Measurements from ENCODE around the gene IFNA1.
"Not testable (repeated sequence)": the region's sequence is repeated elsewhere in the genome, so short reads cannot be mapped to it uniquely, and the experiment has no call there.

Gene IFNA1

DNA sequence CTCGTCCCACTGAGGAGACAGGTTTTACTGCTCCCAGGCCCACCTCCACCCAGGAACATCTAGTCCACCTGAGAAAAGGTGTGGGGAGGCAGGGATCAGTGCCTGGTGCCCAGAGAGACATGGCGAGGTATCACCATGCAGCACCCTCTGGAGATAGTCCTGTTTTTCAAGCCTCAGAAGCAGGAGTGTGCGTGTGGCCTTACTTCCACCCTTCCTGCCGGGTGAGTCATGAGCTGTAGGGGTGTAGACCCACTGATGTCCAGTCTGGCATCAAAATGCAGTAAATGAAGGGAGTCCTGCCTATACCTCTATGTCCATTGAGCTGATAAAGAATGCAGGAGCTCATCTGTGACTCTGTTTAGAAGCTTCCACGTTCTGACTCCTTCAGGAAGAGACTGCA is 9.1 kb downstream of the IFNA1 start:
- not testable (repeated sequence) for DNase-seq

DNA sequence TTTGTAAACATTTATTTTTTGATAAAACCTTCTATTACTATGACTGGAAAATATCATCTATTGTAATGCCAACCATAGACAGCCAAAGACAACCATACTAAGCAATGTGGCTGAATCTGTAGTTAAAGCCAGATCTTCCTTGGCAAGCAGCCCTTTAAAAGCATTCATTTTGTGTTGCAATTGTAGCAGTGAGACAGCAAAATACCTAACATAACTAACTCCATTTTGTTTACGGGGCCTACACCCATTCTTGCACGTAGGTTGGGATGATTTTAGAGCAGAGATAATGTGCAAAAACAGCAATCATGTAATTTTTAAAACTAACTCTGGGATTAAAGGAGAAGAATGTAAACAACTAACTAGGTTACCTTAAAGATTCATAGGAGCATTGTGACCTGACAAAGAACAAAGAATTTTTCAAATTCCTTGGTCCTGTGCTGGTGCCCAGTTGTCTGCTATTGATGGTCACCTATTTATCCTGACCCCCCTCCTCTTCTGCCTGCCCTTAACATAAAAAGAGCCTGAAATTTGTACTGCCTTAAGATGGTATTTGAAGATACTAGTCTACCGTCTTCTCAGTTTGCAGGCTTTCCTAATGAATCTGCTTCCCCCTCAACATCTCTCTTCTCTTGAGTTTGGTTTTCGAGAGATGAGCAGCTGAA is 10.6 kb downstream of the IFNA1 start:
- no peak for DNase-seq

DNA sequence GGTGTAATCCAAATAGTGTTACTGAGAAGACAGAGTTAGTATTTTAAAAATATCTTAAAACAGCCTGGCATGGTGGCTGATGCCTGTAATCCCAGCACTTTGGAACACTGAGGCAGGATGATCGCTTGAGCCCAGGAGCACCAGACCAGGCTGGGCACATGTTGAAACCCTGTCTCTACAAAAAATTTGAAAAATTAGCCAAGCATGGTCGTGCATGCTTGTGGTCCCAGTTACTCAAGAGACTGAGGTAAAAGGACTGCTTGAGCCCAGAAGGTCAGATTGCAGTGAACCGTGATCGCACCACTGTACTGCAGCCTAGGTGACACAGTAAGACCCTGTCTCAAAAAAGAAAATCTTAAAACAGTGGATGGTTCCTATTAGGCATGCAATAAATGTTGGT is 12.4 kb downstream of the IFNA1 start:
- DNase-seq, result no peak

DNA sequence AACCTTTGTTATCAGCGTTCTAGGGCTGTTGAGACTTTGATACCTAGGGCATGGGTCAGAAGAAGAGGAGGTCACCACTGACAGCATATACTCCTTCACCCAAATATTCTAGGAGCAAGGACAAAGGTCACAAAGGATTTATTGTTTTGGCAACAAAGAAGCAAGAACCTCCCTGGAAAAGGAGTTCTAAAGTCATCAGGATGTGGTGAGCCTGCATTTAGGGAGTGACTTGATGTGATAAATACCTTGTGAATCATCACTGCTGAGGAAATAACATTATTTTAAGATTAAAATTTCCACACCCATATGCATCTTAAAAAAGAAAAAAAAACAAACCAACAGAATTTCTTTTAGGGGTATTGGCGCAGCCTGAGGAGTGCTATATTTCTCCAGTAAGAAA is 13.9 kb downstream of the IFNA1 start:
- DNase-seq, result no peak

DNA sequence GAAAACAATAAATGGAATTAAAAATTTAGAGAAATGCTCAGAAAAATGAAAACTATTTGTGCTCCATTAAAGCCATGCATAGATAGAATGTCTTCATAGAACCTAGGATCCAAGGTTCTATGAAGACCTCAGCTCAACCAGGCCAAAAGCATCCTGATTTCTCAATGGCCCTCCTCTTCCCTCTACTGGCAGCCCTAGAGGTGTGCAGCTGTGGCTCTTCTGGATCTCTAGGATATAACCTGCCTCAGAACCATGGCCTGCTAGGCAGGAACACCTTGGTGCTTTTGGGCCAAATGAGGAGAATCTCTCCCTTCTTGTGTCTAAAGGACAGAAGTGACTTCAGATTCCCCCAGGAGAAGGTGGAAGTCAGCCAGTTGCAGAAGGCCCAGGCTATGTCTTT is 15.1 kb downstream of the IFNA1 start:
- DNase-seq, result no peak

DNA sequence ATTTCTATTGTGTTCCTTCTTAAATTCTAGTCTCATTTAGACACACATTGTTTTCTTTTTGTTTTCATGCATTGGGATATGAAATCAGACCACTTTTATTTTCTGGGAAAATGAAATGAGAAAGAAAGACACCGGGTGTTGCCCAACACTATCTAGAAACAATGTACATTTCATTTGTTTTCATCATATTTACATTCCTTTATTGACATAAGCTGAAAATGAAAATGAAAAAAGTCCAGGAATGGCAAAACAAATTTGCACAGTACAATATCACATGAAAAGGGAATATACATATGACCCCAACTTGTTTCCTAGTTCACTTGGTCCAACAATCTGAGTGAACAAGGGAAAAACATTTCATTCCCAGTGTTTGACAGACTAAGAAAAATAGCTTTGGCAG is 21.1 kb downstream of the IFNA1 start:
- no peak for DNase-seq

DNA sequence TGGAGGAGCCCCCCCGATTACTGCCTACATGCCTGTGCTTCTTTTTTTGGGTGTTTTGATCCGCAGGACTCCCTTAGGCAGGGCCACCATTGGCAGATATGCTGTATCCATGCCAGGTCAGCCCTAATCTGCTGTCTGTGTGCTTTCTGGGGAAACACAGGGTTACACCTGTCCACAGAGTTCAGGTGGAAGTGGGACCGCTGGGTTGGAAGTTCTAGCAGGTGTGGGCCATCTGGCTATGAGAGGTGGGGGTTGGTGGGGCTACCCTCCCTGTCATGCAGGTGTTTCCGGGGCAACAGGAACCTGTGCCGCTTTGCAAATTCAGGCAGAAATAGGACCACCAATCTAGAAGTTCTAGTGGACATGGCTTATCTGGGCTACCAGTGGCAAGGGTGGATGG is 24.9 kb downstream of the IFNA1 start:
- DNase-seq, result no peak

DNA sequence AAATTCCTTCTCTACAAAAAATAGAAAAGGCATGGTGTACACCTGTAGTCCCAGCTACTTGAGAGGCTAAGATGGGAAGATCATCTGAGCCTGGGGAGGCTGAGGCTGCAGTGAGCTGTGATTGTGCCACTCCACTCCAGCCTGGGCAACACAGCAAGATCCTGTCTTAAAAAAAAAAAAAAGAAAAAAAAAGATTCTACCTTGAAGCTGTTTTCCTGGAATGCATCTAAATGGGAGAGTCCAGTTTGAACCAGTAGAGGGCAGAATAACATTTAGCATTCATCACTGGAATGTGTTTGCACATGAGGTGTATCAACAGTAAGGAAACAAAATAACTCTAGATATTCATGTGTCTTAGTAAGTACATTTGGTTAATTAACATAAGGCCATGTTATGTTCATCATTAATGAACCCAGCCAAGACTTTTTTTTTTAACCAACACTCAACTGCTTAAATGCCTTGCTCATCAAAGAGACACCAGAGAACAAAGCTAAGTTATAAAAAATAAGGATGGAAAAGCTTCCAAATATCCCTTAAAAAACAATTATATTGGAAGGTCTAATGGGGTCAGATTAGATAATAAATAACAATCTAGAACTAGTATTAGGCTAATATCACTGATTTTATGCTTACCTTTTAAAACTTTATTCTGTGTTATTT is 25.8 kb downstream of the IFNA1 start:
- peak; percentile 3 for DNase-seq

DNA sequence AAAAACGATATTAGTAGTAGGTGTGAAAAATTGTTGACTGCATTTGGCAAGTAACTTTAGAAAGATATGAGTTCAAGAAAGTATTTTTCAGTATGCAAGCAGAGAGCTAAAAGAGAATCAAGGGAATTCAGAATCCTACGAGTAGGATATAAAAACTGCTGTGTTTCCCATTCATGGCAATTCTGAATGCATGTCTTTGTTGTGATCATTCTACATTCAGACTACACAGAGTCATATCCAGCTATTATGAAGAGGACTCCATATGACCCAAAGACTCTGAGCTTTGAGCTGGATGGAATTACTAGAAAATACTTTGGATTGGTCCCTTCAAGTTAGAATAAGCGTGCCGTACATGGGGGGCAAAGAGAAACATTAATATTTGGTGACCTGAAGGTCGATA is 29.9 kb downstream of the IFNA1 start:
- no peak for DNase-seq

DNA sequence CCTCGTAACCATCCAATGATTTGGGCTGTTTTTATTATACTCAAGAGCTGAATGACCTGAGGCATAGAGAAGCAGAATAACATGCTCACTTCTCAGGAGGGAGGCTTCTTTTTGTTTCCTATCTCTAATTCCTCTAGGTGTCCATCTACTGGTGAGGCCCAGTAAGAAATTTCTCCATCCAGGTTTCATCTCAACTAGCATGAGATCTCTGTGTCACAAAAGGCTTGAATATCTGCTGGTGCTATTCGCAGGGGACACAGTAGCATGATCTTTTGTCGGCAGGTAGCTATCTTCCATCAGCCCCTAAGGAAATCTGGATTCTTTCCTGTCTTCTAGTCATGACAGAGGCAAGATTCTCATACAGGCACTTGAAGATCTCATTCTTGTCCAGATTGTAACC is 33.0 kb downstream of the IFNA1 start:
- DNase-seq, result no peak

DNA sequence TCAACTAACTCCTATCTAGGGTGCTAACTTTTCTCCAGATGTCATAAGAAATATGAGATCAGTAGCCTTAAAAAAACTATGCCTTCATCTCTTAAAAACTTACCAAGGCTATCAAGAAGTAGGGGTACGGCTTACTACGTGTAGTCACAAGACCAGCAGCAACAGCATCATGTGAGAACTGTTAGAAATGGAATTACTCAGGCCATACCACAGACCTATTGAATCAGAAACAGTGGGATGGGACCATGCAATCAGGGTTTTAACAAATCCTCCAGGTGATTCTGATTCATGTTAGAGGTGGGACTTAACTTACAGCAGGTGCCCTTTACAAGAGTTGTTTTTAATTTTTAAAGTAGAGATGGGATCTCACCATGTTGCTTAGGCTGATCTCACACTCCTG is 37.2 kb downstream of the IFNA1 start:
- DNase-seq, result no peak

DNA sequence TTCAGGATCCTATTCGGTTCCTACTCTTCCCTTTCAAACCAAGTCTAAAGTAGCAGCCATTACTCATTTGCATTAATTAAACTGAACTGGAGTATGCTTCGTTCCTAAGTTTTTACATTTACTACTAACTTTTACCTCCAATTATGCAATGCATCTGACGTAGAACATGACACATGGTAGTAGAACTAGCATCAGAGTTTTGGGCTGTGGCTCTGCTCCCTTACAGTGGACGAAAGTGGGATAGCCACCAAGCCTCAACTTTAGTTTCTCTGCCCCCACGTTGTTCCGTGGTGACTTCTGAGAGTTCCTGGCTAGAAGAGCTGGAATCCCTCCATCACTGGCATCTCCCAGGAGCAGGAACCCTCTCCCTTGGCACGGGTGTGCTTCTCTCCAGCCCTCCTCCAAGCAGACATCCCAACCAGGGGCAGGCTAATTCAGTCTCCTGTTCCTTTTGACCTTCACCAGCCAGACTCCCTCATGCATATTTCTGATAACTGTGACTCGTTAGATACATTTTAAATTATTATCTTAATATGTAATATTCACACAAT is 39.0 kb downstream of the IFNA1 start:
- no peak for DNase-seq

DNA sequence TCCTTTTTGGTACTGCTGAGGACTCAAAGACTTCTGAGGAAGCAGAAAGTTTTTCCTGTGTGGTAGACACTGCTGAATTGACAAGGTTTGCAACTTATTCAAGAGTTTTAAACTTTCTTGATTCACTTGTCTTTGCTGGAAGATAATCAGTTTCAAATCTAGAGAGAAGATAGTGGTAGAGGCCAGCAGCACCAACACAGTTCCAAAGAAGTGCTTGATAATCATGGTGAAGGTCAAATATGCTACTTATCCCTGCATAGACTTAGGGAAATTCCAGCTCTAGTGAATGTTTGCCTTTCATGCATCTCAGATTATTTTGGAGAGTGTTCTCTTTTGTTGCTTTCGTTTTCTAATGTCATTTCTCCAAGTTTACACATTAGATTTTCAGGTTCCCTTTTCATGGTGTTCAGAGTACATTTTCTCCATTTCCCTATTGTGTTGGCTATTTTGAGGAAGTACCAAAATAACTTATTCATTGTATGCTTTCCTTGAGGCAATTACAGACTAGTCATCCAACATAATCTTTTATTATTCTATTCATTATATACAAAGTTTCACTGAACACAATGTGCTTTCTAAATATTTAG is 41.3 kb downstream of the IFNA1 start:
- DNase-seq, result no peak

DNA sequence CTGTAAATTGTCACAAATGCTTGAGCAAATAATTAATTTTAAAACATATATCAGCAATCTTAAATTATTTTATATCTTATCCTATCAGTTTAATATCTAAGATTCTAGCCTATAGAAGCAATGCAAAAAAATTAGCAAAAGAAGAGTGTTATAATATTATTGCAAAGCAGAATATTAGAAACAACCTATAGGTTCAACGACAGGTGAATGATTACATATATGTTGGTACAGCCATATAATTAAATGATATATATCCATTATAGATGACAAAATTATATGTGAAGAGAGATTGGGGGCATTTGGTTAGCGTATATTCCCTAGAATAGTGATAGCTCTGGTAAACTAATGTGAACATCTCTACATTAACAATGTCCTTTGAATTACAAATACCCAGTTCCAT is 42.0 kb downstream of the IFNA1 start, which contains the start of gene IFNE:
Gene IFNE (minus strand): TSS at position 101 of the 400 bp plus-strand sequence. CDS start 619 bp downstream, outside the sequence.
- no peak for DNase-seq
